Esophagus squamous epithelium (tissue), 4 donors: ENCODE data around the gene DIS3L2.

Experiments used
- CTCF ChIP-seq, 6 experiments: fragments of 450-650 bp in 4 of 6; fragments of 200-600 bp in 2 of 6; sonication (generic) in 2 of 6; IDR thresholded peaks; one replicate each; pipeline ENCODE4 v1.5.1; 2016 to 2019; ENCODE audit warnings: antibody characterized with exemption in 6 of 6, mild to moderate bottlenecking in 4 of 6, moderate library complexity in 4 of 6
- POLR2A ChIP-seq, 4 donors: fragments of 450-650 bp; IDR thresholded peaks; one replicate each; pipeline ENCODE4 v1.6.1; 2017; ENCODE audit warnings: antibody characterized with exemption in 4 of 4, mild to moderate bottlenecking in 4 of 4, moderate library complexity in 3 of 4

- TF ChIP-seq POLR2A (IDR thresholded peaks at IDR 0.05), result no peak
- TF ChIP-seq CTCF (IDR thresholded peaks at IDR 0.05), result no peak
Measured at GRCh38 chr2:232304236-232304635, 342.7 kb downstream of the DIS3L2 start.
